Type B pancreatic cell (in vitro differentiated cells): ENCODE measurements around the gene PRDM15. TPM values are rescaled to one million over a fixed set of nuclear protein-coding genes. Genes with fewer than 3 reads are reported as not detected.

ENCODE experiments used
- DNase-seq: peaks from one replicate; pipeline ENCODE4 v3.0.0; 2021; ENCODE audit warnings: mixed read lengths; ENCODE audit not compliant: unreplicated experiment; ENCODE audit errors: extremely low spot score
- H3K27ac Mint-ChIP-seq: 2 replicates; pipeline ENCODE4 v1.8.0; 2021; ENCODE audit warnings: mild to moderate bottlenecking, mixed read lengths
- H3K27me3 Mint-ChIP-seq: 2 replicates; pipeline ENCODE4 v1.8.0; 2021; ENCODE audit warnings: mixed read lengths
- H3K36me3 Mint-ChIP-seq: 2 replicates; pipeline ENCODE4 v1.8.0; 2021; ENCODE audit warnings: mixed read lengths
- H3K4me1 Mint-ChIP-seq: one replicate; pipeline ENCODE4 v1.8.0; 2021; ENCODE audit warnings: mixed read lengths; ENCODE audit not compliant: unreplicated experiment
- H3K4me3 Mint-ChIP-seq: 2 replicates; pipeline ENCODE4 v1.8.0; 2021; ENCODE audit warnings: mild to moderate bottlenecking, mixed read lengths
- H3K9me3 Mint-ChIP-seq: 2 replicates; pipeline ENCODE4 v1.8.0; 2021; ENCODE audit warnings: mixed read lengths
- long read RNA-seq: library from polyadenylated mRNA; unstranded; transcript quantifications from one replicate; pipeline ENCODE4 v2.0.0, GENCODE V29; 2020
- total RNA-seq: library from RNA; stranded (reverse); gene quantifications from 2 replicates; pipeline ENCODE4 v1.2.1, GENCODE V29; 2021; ENCODE audit warnings: low replicate concordance
- TF ChIP-seq, protein P1 (sequence below): fragments of 200-600 bp; sonication (generic); conservative IDR thresholded peaks from 2 replicates; pipeline ENCODE4 v1.5.0; 2021; ENCODE audit warnings: antibody characterized with exemption, mild to moderate bottlenecking

The PRDM15 gene, protein sequence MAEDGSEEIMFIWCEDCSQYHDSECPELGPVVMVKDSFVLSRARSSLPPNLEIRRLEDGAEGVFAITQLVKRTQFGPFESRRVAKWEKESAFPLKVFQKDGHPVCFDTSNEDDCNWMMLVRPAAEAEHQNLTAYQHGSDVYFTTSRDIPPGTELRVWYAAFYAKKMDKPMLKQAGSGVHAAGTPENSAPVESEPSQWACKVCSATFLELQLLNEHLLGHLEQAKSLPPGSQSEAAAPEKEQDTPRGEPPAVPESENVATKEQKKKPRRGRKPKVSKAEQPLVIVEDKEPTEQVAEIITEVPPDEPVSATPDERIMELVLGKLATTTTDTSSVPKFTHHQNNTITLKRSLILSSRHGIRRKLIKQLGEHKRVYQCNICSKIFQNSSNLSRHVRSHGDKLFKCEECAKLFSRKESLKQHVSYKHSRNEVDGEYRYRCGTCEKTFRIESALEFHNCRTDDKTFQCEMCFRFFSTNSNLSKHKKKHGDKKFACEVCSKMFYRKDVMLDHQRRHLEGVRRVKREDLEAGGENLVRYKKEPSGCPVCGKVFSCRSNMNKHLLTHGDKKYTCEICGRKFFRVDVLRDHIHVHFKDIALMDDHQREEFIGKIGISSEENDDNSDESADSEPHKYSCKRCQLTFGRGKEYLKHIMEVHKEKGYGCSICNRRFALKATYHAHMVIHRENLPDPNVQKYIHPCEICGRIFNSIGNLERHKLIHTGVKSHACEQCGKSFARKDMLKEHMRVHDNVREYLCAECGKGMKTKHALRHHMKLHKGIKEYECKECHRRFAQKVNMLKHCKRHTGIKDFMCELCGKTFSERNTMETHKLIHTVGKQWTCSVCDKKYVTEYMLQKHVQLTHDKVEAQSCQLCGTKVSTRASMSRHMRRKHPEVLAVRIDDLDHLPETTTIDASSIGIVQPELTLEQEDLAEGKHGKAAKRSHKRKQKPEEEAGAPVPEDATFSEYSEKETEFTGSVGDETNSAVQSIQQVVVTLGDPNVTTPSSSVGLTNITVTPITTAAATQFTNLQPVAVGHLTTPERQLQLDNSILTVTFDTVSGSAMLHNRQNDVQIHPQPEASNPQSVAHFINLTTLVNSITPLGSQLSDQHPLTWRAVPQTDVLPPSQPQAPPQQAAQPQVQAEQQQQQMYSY
- 8.5 and 8.8 TPM in 2 replicates for total RNA-seq
- long read RNA-seq, partial matches to known transcripts = 0 of 5 reads
- long read RNA-seq, other reads (novel, unspliced or antisense) = 4 of 5 reads

DNA sequence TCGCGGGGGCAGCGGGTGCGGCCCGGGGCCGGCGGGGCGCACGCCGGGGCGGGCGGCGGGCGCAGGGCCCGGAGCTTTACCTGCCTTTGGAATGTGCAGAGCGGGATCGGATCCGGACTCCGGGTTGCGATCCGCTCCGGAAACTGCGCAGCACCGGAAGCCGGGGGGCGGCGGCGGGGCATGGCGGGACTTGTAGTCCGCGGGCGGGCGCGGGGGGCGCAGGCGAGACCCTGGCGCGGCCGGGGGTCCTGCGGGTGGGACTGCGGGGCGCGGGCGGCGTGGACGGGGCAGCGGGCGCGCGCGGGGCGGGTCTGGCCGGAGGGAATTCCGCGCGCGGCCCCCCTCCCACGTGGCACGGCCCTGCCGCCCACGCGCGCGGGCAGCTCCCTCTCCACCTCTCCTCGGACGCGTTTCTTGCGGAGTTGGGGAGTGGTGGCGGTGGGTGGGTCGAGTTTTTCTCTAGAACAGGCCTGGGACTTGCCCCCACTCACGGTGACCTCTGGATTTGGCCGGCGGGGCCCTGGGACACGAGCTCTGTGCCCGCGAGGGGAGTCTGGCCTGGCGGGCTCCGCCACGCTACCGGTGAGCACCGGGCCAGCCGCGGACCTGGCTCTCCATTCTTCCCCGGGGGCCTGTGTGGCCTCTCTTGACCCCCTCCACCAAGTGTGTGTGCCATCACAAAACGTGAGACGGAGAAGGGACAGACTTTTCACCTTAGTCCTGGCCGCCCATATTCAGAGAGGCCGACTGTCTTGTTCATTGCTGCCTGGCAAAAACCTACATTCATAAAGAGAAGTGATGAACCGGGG, at the start of gene PRDM15:
PRDM15 (minus strand) TSS at position 155 of the 809 bp plus-strand sequence. CDS start 18,981 bp downstream, outside the sequence.
- no peaks in the 10 kb centered on the region for H3K27me3 Mint-ChIP-seq
- H3K4me1 Mint-ChIP-seq = peaks cover 10% of the 10 kb centered on the region
- peak; percentile 91 for DNase-seq
- no peaks in the 10 kb centered on the region for H3K9me3 Mint-ChIP-seq
- H3K4me3 Mint-ChIP-seq = peak within 1 kb of the TSS; percentile 93
- H3K36me3 Mint-ChIP-seq = no peaks in the 10 kb centered on the region
- TF ChIP-seq, protein P1, sequence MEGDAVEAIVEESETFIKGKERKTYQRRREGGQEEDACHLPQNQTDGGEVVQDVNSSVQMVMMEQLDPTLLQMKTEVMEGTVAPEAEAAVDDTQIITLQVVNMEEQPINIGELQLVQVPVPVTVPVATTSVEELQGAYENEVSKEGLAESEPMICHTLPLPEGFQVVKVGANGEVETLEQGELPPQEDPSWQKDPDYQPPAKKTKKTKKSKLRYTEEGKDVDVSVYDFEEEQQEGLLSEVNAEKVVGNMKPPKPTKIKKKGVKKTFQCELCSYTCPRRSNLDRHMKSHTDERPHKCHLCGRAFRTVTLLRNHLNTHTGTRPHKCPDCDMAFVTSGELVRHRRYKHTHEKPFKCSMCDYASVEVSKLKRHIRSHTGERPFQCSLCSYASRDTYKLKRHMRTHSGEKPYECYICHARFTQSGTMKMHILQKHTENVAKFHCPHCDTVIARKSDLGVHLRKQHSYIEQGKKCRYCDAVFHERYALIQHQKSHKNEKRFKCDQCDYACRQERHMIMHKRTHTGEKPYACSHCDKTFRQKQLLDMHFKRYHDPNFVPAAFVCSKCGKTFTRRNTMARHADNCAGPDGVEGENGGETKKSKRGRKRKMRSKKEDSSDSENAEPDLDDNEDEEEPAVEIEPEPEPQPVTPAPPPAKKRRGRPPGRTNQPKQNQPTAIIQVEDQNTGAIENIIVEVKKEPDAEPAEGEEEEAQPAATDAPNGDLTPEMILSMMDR = peak; percentile 16
- H3K27ac Mint-ChIP-seq = peak within 1 kb of the TSS; percentile 94

DNA sequence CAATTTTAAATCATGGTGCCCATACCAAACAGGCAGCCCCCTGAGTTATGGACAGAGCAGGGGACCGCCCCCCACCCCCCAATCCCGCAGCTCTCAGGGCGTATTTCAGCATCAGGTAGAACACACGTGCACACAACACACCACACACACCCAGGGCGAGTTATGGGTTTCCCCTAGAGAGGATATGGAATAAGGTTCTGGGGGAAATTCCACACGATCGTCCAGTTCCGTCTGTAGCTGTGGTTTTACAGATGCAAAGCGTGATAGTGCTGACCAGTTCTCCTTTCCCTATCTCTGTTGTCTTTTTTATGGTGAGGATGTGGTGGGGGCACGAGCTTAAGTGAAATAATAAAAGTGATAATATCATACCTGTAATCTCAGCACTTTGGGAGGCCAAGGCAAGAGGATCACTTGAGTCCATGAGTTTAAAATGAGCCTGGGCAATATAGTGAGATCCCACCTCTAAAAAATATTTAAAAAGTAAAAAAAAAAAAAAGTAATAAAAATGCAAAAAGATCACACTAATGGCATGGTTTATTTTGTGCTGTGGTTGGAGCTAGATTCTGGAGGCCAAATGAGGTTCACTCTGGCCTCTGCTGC, 49.6 kb upstream of the PRDM15 start:
- no peak overlapping the region for H3K27ac Mint-ChIP-seq
- peaks cover 33% of the 10 kb centered on the region for H3K4me1 Mint-ChIP-seq
- TF ChIP-seq, protein P1 = no peak
- H3K4me3 Mint-ChIP-seq = no peak overlapping the region
- no peak for DNase-seq
- no peaks in the 10 kb centered on the region for H3K36me3 Mint-ChIP-seq
- no peaks in the 10 kb centered on the region for H3K27me3 Mint-ChIP-seq
- no peaks in the 10 kb centered on the region for H3K9me3 Mint-ChIP-seq

DNA sequence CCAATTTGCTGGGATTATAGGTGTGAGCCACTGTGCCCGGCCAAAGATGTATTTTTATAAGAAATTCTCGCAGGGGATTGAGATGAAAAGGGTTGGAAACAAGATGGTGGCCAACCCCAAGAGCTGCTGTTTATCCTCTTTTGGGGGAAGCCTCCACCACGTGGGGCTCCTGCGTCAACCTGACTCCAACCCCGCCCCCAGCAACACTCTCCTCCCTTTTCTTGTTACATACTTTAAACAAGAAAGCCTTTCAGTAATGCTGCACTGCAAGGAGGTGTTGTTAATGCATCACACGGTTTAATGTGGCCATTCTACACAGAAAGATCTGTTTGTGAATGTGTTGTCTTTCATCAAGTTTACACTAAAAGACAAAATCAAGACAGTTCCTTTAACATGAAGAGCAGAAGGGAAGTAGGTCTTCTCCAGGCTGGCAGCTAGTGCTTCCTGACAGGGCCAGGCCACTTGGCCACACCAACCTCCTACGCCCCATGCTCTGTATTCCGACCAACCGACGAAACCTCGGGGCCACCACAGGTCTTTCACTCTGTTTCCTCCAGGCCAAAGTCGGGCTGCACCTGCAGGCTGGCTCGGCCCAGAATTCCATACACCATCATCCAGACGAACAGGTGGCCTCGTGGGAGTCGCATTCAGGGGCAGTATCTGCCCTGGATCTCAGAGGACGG, 48.7 kb upstream of the PRDM15 start:
- H3K27me3 Mint-ChIP-seq = no peaks in the 10 kb centered on the region
- H3K9me3 Mint-ChIP-seq = no peaks in the 10 kb centered on the region
- H3K27ac Mint-ChIP-seq = no peak overlapping the region
- no peak for DNase-seq
- peaks cover 30% of the 10 kb centered on the region for H3K4me1 Mint-ChIP-seq
- no peaks in the 10 kb centered on the region for H3K36me3 Mint-ChIP-seq
- no peak overlapping the region for H3K4me3 Mint-ChIP-seq
- TF ChIP-seq, protein P1 = no peak

DNA sequence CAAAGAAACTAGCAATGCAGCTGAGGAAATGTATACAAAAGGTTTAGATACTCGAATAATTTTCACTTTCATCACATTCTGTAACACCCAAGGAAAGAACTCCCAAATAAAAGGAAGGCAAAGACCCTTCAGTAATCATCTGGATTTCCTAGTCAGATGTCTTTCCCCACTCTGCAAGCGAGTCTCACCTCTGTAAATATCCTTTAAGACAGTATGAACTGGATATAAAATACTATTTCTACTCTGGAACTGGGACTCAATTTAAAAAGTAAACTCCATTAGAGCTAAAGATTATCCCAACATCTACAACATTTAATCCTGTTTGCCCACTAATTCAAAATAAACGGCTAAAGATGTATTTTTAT, 47.6 kb upstream of the PRDM15 start:
- TF ChIP-seq, protein P1 = no peak
- no peaks in the 10 kb centered on the region for H3K27me3 Mint-ChIP-seq
- peak overlapping the region; percentile 57 for H3K4me3 Mint-ChIP-seq
- no peaks in the 10 kb centered on the region for H3K36me3 Mint-ChIP-seq
- H3K27ac Mint-ChIP-seq = peak overlapping the region; percentile 78
- H3K4me1 Mint-ChIP-seq = peaks cover 28% of the 10 kb centered on the region
- no peaks in the 10 kb centered on the region for H3K9me3 Mint-ChIP-seq
- DNase-seq = no peak
